ENCODE results near the gene JSRP1. TPM values are rescaled to one million over a fixed set of nuclear protein-coding genes. Genes with fewer than 3 reads are reported as not detected.

The JSRP1 gene
- polyA plus RNA-seq, 1 donor from 2014 or later = 1.4 TPM

DNA sequence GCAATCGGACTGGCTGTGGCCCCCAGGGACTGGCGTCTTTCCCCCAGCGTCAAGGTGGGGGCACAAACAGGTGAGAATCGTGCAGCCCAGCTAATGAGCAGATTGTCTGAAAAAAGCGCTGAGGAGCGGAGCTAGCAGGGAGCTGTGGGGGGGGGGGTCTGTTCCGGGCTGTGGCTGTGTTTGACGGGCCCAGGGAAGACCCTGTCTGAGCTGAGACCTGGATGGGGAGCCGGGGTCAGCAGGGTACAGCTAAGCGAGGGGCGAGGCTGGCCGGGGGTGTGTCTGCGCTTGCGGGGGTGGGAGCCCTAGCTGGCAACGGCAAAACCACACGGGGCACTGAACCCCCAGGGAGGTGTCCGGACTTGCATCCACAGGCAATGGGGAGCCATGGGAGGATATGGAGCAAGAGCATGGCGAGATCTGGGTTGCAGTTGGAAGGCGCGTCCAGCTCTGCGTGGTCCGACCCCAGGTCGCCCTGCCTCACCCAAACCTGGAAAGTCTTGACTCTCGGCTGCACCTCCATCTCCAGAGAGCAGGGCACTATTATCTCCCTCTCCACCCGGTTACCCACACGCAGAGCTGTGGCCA is 47.1 kb upstream of the JSRP1 start:
- H3K4me2 ChIP-seq (ENCODE audit: low read length) = no peak overlapping the region
- no peak overlapping the region for H3K9ac ChIP-seq (ENCODE audit: low read length)
- peaks cover 12% of the 10 kb centered on the region for H3K27me3 ChIP-seq (ENCODE audit: insufficient read depth, low read depth, low read length)
- H3K79me2 ChIP-seq (replicated peaks; ENCODE audit: insufficient read depth, low read length) = no peaks in the 10 kb centered on the region
- H4K20me1 ChIP-seq (ENCODE audit: insufficient read depth) = no peaks in the 10 kb centered on the region
- H3K4me3 ChIP-seq (ENCODE audit: low read length) = no peak overlapping the region
- H3K27ac ChIP-seq (ENCODE audit: low read length) = no peak overlapping the region
- no peaks in the 10 kb centered on the region for H3K9me3 ChIP-seq (ENCODE audit: low read length)
- no peaks in the 10 kb centered on the region for H3F3A ChIP-seq (ENCODE audit: insufficient read depth, low read length, poor library complexity, severe bottlenecking)
- H2AFZ ChIP-seq (ENCODE audit: low read depth, low read length) = no peak overlapping the region
- H3K9me2 ChIP-seq (ENCODE audit: insufficient read depth, low read length) = no peaks in the 10 kb centered on the region
- H3K36me3 ChIP-seq (ENCODE audit: insufficient read depth, low read length) = no peaks in the 10 kb centered on the region
- TF ChIP-seq TAF1 (IDR thresholded peaks at IDR 0.05; ENCODE audit: low read depth) (no peak), EZH2 (IDR thresholded peaks at IDR 0.05; ENCODE audit: borderline replicate concordance, insufficient read depth, low read length, poor library complexity, severe bottlenecking) (no peak), EP300 (conservative IDR thresholded peaks at IDR 0.05; ENCODE audit: poor library complexity, severe bottlenecking) (no peak), POLR2AphosphoS5 (IDR thresholded peaks at IDR 0.05) (no peak), MXI1 (conservative IDR thresholded peaks at IDR 0.05; ENCODE audit: poor library complexity, severe bottlenecking) (no peak)
- TF ChIP-seq, protein P1, sequence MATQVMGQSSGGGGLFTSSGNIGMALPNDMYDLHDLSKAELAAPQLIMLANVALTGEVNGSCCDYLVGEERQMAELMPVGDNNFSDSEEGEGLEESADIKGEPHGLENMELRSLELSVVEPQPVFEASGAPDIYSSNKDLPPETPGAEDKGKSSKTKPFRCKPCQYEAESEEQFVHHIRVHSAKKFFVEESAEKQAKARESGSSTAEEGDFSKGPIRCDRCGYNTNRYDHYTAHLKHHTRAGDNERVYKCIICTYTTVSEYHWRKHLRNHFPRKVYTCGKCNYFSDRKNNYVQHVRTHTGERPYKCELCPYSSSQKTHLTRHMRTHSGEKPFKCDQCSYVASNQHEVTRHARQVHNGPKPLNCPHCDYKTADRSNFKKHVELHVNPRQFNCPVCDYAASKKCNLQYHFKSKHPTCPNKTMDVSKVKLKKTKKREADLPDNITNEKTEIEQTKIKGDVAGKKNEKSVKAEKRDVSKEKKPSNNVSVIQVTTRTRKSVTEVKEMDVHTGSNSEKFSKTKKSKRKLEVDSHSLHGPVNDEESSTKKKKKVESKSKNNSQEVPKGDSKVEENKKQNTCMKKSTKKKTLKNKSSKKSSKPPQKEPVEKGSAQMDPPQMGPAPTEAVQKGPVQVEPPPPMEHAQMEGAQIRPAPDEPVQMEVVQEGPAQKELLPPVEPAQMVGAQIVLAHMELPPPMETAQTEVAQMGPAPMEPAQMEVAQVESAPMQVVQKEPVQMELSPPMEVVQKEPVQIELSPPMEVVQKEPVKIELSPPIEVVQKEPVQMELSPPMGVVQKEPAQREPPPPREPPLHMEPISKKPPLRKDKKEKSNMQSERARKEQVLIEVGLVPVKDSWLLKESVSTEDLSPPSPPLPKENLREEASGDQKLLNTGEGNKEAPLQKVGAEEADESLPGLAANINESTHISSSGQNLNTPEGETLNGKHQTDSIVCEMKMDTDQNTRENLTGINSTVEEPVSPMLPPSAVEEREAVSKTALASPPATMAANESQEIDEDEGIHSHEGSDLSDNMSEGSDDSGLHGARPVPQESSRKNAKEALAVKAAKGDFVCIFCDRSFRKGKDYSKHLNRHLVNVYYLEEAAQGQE (IDR thresholded peaks at IDR 0.05; ENCODE audit: borderline replicate concordance) = no peak
- TF ChIP-seq, protein P2, sequence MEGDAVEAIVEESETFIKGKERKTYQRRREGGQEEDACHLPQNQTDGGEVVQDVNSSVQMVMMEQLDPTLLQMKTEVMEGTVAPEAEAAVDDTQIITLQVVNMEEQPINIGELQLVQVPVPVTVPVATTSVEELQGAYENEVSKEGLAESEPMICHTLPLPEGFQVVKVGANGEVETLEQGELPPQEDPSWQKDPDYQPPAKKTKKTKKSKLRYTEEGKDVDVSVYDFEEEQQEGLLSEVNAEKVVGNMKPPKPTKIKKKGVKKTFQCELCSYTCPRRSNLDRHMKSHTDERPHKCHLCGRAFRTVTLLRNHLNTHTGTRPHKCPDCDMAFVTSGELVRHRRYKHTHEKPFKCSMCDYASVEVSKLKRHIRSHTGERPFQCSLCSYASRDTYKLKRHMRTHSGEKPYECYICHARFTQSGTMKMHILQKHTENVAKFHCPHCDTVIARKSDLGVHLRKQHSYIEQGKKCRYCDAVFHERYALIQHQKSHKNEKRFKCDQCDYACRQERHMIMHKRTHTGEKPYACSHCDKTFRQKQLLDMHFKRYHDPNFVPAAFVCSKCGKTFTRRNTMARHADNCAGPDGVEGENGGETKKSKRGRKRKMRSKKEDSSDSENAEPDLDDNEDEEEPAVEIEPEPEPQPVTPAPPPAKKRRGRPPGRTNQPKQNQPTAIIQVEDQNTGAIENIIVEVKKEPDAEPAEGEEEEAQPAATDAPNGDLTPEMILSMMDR (IDR thresholded peaks at IDR 0.05; ENCODE audit: poor library complexity, severe bottlenecking) = no peak

DNA sequence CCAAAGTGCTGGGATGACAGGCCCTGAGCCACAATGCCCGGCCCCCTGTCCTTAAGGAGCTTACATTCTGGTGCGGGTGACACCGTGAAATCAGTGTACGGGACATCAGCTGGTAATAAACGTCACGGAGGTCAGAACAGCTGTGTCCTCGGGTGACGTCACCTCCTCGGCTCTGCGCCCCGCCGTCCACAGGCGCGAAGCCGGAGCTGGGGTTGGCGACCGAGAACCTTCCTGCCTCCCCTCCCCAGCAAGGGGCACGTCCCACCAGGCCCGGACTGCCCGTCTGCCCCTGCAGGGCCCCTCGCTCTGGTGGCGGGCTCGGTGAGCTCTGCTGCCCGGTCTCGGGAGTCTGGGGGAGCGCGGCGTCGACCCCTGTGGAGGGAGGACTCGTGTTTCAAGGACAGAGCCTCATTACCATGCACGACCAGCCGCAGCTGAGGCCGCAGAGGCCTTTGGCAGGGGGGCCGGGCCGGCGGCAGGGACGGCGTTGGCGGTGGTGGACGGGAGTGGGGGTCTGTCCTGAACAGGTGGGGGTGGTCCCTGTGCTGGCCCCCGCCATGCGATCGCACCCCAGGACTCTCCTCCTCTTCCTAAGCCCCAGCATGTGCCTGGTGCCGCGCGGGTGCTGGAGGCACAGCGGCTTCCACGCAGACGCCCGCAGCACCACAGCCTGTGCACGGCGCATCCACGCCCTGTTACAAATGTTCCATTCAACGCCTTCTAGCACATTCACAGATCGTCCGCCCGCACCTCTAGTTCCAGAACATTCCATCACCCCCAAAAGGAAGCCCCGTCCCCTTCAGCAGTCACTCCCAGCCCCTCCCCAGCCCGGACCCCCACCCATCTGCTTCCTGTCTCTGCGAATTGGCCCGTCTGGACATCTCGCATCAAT is 46.3 kb upstream of the JSRP1 start:
- H3K27me3 ChIP-seq (ENCODE audit: insufficient read depth, low read depth, low read length) = peaks cover 8% of the 10 kb centered on the region
- no peak overlapping the region for H2AFZ ChIP-seq (ENCODE audit: low read depth, low read length)
- no peaks in the 10 kb centered on the region for H3K79me2 ChIP-seq (replicated peaks; ENCODE audit: insufficient read depth, low read length)

More for the DNA sequence above, 46.3 kb upstream of the JSRP1 start:
- Histone ChIP-seq H3K9ac (ENCODE audit: low read length) (no peak overlapping the region), H3K9me2 (ENCODE audit: insufficient read depth, low read length) (no peaks in the 10 kb centered on the region), H4K20me1 (ENCODE audit: insufficient read depth) (no peaks in the 10 kb centered on the region), H3K27ac (ENCODE audit: low read length) (no peak overlapping the region), H3K9me3 (ENCODE audit: low read length) (no peaks in the 10 kb centered on the region), H3K4me3 (ENCODE audit: low read length) (no peak overlapping the region), H3K4me2 (ENCODE audit: low read length) (no peak overlapping the region), H3K36me3 (ENCODE audit: insufficient read depth, low read length) (no peaks in the 10 kb centered on the region), H3F3A (ENCODE audit: insufficient read depth, low read length, poor library complexity, severe bottlenecking) (no peaks in the 10 kb centered on the region)
- TF ChIP-seq RAD21 (conservative IDR thresholded peaks at IDR 0.05) (no peak), TAF1 (IDR thresholded peaks at IDR 0.05; ENCODE audit: low read depth) (no peak), SMC3 (conservative IDR thresholded peaks at IDR 0.05; ENCODE audit: poor library complexity) (no peak), POLR2AphosphoS5 (IDR thresholded peaks at IDR 0.05) (no peak), EP300 (conservative IDR thresholded peaks at IDR 0.05; ENCODE audit: poor library complexity, severe bottlenecking) (no peak), MXI1 (conservative IDR thresholded peaks at IDR 0.05; ENCODE audit: poor library complexity, severe bottlenecking) (no peak), EZH2 (IDR thresholded peaks at IDR 0.05; ENCODE audit: borderline replicate concordance, insufficient read depth, low read length, poor library complexity, severe bottlenecking) (no peak)
- TF ChIP-seq, protein P2 (IDR thresholded peaks at IDR 0.05; ENCODE audit: poor library complexity, severe bottlenecking) = no peak

Data from neural cell (in vitro differentiated cells).